NCI-H2196 treated with DMSO at 0.1 percent for 48 hours (cell line): ENCODE results near the gene WIPF1.

Experiments used
- DNase-seq: peaks from one replicate; lab custom pipeline; 2025; ENCODE audit not compliant: unreplicated experiment; lab: John Stamatoyannopoulos, UW

Gene WIPF1, protein sequence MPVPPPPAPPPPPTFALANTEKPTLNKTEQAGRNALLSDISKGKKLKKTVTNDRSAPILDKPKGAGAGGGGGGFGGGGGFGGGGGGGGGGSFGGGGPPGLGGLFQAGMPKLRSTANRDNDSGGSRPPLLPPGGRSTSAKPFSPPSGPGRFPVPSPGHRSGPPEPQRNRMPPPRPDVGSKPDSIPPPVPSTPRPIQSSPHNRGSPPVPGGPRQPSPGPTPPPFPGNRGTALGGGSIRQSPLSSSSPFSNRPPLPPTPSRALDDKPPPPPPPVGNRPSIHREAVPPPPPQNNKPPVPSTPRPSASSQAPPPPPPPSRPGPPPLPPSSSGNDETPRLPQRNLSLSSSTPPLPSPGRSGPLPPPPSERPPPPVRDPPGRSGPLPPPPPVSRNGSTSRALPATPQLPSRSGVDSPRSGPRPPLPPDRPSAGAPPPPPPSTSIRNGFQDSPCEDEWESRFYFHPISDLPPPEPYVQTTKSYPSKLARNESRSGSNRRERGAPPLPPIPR

DNA sequence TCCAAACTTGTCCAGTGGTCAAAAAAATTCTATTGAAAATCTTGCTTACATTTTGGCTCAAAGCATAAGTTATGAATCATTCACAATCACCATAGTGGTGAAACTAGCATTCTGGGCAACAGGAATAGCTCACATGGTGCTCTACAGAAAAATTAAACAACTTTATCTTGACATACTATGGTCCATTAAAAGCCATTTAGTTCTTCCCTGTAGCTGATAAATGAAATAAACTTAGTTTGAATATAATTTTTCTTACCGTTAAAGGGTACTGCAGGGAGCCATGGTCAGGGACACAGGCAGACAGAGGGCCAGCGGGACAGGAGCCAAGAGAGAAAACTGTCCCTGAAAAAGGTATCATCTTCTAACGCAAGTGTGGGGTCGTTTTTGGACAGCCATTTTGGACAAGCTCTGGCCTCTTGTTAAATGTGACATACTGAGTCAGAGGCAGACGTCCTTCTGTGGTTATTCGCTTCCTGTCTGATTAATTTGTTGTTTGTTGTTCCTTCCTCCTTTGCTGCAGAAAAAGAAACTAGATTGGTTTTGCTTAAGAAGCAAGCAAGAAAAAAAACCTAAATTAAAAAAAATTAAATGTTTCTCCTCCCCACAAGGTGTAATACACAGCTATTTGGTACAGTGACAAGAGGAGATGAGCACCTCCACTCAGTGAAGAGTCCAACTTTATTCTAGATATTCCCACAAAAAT lies at the start of gene WIPF1:
Gene WIPF1, minus strand, starts transcription at position 460 of the 703 bp plus-strand sequence. CDS start 12,231 bp downstream, outside the sequence.
- no peak for DNase-seq

GRCh38 chr2:174645296-174645695 lies 47.7 kb upstream of the WIPF1 start:
- no peak for DNase-seq

- DNase-seq = no peak
Observed at GRCh38 chr2:174644406-174644805, 46.8 kb upstream of the WIPF1 start.

GRCh38 chr2:174643356-174643755 lies 45.8 kb upstream of the WIPF1 start:
- no peak for DNase-seq

GRCh38 chr2:174641168-174641567 lies 43.6 kb upstream of the WIPF1 start:
- no peak for DNase-seq

DNA sequence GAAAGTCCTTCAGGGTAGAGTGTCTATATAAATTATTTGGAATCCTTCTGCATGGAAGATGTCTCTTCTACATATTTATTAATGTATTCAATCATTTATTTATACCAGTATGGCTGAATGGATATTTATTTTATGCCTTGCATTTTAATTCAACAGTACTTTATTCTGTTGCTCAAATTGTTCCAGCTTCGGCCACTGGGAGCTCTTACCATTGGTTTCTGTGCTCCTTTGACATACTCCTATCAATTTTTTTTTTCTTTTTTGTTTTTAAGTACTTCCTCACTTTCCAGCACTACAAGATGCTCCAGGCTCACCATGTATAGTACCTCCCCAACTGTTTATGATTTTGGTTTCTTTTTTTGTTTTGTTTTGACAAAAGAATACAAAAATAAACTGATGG lies 39.4 kb upstream of the WIPF1 start:
- no peak for DNase-seq

DNA sequence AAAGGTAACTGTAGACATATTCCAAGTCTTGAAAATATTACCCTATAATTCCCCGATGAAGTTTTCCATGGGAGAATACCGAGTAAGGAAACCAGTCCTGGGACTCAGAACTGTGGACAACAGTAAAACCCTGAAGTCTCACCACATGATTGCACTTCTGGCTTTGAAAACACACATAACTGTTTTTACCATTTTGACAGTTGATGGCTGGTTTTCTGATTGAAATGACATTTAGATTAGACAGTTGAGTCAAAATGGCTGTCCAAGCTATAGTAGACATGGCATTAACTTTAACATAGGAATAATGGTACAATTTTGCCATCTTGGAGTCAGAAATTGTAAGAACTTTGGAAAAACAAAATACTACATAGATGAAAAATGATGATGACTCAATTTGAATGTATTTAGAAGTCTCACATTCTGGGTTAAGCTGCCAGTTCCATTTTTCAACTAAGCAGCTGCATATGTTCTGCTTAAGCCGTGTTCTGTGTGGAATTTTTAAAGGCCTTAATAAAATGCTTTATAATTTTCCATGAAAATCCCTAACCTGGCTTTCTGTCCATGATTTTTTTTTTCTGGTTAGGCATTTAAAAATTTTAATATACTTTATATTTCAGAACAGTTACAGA lies 38.3 kb upstream of the WIPF1 start:
- DNase-seq = no peak

DNA sequence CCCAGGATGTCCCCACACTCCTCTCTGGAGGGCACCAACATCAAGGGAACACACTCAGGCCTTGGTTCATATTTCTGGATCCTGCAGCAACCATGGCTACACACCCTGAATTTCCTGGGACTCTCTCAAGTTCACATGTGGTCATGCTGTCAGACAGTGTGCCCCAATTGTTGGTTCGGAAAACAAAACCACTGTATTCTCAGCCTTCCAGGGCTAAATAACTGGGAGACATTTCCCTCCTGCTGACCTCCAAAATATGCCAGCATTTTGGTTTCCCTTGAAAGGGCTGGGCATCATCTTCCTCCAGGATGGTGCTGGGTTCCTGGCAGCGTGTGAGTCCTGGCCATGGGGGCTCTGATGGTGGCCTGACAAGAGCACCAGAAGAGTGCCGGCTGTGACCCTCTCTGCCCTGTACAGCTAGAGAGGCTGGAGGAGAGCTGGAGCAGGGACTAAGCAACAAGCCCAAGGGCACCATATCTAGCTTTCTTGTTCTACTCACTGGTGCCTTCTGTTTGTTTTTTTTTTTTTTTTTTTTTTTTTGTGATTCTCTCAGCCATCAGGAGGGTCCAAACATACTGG lies 37.5 kb upstream of the WIPF1 start:
- DNase-seq = no peak

GRCh38 chr2:174634130-174635014 lies 36.8 kb upstream of the WIPF1 start:
- no peak for DNase-seq

DNA sequence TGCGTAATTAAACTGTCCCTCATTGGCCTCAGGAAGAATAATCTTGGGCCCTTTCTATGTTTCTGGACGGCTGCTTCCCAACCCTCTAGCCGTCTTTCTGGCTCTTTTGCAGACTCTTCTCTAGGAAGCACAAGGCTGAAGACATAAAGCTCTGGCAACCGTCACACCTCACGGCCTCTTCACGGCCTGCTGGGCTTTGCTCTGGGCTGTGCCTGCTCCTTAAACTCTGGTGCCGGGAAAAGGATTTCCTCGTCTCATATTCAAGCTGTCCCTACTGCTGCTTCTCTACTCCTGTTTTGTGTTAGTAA lies 36.0 kb upstream of the WIPF1 start:
- no peak for DNase-seq

DNA sequence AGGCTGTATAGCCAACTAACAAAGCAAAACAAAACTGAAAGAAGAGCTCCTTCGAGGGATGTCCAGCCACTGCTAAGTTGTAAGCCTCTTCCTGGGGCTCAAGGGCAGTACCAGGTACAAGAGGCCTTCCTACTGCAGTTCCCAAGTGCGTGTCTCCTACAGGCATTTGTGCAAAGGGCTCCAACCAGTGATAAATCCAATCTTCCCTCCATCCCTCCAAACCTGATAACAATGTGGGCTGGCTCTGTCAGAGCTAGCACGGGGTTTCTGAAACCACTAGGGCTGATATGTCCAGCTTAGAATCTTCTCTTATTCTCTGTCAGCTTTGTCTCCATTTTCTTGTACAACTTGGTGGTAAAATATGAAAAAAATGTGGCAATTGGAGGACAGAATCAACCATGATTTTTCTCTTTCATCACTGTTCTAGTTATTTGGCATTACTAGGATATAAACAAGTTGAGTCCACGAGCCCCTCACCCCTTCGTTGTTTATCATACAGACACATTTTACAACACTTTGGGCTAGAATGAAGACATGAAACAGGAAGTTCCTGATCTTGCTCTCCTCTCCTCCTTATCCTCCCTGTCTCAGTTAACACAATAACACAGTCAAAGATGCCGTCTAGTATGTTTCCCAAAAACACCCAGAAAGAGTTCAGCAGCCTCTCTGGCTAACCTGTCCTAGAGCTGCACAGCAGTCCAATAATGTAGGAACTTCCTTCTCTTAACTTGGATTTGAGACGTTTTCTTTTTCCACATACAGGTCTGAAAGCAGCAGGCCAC lies 35.4 kb upstream of the WIPF1 start:
- no peak for DNase-seq

- DNase-seq = no peak
Observed at GRCh38 chr2:174631009-174631981, 33.7 kb upstream of the WIPF1 start.

DNA sequence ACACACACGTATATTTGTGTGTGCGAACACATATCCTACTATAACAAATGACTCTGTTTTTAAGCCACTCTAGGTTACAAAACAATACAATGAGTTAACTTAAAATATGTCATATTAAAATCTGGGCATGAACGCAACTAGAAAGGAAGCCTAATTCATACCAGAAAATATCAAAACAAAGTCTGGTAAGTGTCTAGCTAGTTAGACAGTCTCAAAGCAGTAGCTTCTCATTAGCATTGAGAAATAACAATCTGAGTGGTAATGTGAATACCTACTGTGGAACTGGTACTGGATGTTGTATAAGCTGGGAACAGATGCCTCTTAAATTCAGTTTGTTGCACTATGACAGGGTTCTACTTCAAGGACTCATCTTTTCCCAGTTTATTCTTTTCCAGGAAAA lies 32.5 kb upstream of the WIPF1 start:
- no peak for DNase-seq

- DNase-seq = no peak
Observed at GRCh38 chr2:174629506-174629905, 31.9 kb upstream of the WIPF1 start.

DNA sequence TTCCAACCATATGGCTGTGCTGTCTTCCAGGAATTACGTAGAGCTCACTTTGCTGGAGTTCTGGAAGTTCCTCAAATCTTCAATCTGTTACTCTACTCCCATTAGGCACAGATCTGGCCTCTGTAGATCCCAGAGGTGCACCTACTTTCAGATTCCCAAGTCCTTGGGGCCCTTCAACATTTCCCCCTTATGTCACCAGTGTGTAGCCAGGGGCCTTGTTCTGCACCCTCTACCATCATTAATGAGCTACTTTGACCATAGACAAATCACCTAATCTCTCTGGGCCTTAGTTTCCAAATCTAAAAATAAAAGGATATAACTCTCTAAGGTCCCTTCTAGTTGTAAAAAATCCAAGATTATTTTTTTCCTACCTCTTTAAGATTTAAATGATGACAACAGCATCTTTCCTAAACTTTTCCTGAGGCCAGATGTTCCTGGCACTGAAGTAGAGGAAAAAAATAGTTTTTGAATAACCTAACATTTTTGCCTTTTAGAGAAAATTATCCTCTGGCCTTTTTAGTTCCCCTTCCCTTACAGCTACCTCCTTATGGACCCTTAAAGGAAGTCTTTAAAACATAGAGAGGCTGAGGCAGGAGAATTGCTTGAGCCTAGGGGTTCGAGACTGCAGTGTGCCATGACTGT lies 31.0 kb upstream of the WIPF1 start:
- DNase-seq = no peak

- no peak for DNase-seq
Observed at GRCh38 chr2:174627216-174627615, 29.6 kb upstream of the WIPF1 start.

DNA sequence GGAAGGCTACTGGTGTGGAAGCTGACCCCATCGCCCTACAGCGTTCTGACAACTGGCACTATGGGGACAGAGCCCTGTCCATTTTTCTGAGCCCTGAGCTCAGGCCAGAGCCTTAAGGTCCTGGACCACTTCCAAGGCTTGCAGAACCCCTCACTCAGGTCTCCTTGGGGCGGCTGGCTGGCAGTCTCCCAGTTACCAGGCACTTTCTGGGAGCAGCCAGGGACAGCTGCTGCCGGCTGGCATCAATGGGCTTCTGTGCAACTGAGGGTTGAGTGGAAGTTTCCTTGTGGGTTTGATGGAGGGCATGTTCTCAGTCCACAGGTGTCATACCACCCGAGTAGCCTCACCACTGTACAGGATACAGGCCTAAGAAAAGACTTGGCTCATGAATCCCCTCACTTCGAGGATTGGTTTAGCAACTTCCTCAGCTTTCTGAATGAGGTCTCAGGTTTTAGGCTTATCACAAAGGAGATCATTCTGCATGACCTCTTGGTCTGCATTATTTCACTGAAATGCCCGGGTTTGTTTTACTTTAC lies 27.4 kb upstream of the WIPF1 start:
- no peak for DNase-seq

DNA sequence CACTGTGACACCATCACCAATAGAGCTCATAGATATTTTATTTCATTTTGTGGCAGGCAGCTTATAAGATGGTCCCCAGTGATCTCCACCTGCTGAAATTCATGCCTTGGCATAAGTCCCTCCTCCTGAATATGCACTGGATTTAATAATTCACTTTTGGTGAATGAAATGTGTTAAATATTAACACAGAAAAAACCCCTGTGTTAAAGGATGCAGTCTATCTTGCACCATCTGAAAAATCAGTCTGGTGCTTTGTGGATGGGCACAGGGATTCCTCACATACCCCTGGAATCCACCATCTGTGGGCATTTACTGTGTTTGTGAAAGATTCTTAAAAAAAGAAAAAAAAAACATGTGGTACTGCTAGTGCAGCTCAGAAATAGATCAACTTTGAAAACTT lies 26.1 kb upstream of the WIPF1 start:
- DNase-seq = no peak
